GM19099 (cell line): ENCODE measurements around the gene DGKA.

Source experiments
- POLR2A ChIP-seq: IDR thresholded peaks from 3 replicates; pipeline ENCODE4 v1.6.1; 2011; ENCODE audit warnings: low read depth; ENCODE audit not compliant: insufficient read length; ENCODE audit errors: extremely low read depth

Gene DGKA

GRCh38 chr12:55942577-55943136 lies 11.7 kb downstream of the DGKA start:
- TF ChIP-seq POLR2A, result no peak

GRCh38 chr12:55946553-55946952 lies 15.6 kb downstream of the DGKA start:
- no peak for TF ChIP-seq POLR2A

- TF ChIP-seq POLR2A, result no peak
These were observed 24.4 kb downstream of the DGKA start for GRCh38 chr12:55955344-55955743.

- no peak for TF ChIP-seq POLR2A
These were observed 25.0 kb downstream of the DGKA start for GRCh38 chr12:55955800-55956508.

GRCh38 chr12:55957106-55957859 lies 26.3 kb downstream of the DGKA start:
- no peak for TF ChIP-seq POLR2A

- TF ChIP-seq POLR2A, result no peak
These were observed 32.8 kb downstream of the DGKA start for GRCh38 chr12:55963760-55964159.

- TF ChIP-seq POLR2A, result no peak
These were observed 34.3 kb downstream of the DGKA start for GRCh38 chr12:55965240-55965639.

- TF ChIP-seq POLR2A, result no peak
These were observed 35.0 kb downstream of the DGKA start, which contains the start of gene PMEL for GRCh38 chr12:55965941-55966407. TSS of gene PMEL (minus strand) at chr12:55966042. CDS start at chr12:55966011, 31 bp downstream.

GRCh38 chr12:55966408-55967281 lies 35.7 kb downstream of the DGKA start, which contains the start of gene CDK2:
TSS of gene CDK2 (plus strand) at chr12:55966830. CDS start at chr12:55967009, 179 bp downstream.
- peak; percentile 76 for TF ChIP-seq POLR2A

- no peak for TF ChIP-seq POLR2A
These were observed 38.4 kb downstream of the DGKA start for GRCh38 chr12:55969356-55969755.

GRCh38 chr12:55970775-55971174 lies 39.8 kb downstream of the DGKA start:
- no peak for TF ChIP-seq POLR2A

GRCh38 chr12:55972042-55972441 lies 41.1 kb downstream of the DGKA start:
- TF ChIP-seq POLR2A, result no peak

- no peak for TF ChIP-seq POLR2A
These were observed 41.5 kb downstream of the DGKA start for GRCh38 chr12:55972456-55972855.

- TF ChIP-seq POLR2A, result peak; percentile 38
These were observed 42.1 kb downstream of the DGKA start for GRCh38 chr12:55972911-55973598.
